Colonic mucosa (tissue), 4 donors: ENCODE data around the gene MTCP1. TPM values are rescaled to one million over a fixed set of nuclear protein-coding genes. Genes with fewer than 3 reads are reported as not detected.
A peak's percentile ranks its signal among the peaks of the same experiment; 100 is the strongest.

Experiments
- DNase-seq: peaks from one replicate; pipeline ENCODE4 v3.0.0-alpha.2; 2020
- H3K27ac ChIP-seq: fragments of 200-600 bp; one replicate; pipeline ENCODE4 v1.8.0; 2021
- H3K27me3 ChIP-seq: fragments of 200-600 bp; one replicate; pipeline ENCODE4 v1.8.0; 2021
- H3K36me3 ChIP-seq: fragments of 200-600 bp; one replicate; pipeline ENCODE4 v1.8.0; 2021
- H3K4me1 ChIP-seq: fragments of 200-600 bp; one replicate; pipeline ENCODE4 v1.8.0; 2021; ENCODE audit warnings: mild to moderate bottlenecking
- H3K4me3 ChIP-seq: fragments of 200-600 bp; one replicate; pipeline ENCODE4 v1.8.0; 2021
- H3K9ac ChIP-seq, 2 donors: one replicate each; pipeline ENCODE4 v1.7.0; 2013; ENCODE audit warnings: control low read depth in 2 of 2, low read depth in 2 of 2, low read length in 2 of 2
- H3K9me3 ChIP-seq: fragments of 200-600 bp; one replicate; pipeline ENCODE4 v1.8.0; 2021
- CTCF ChIP-seq: fragments of 200-600 bp; IDR thresholded peaks from one replicate; pipeline ENCODE4 v1.8.0; 2022; ENCODE audit warnings: antibody characterized with exemption, mild to moderate bottlenecking
- intact Hi-C: fragments of 100-400 bp; cut with DNase I; formaldehyde crosslinking; loops from one replicate; pipeline ENCODE4 v1.14.1; 2022
- total RNA-seq, 2 donors: library from RNA; stranded (reverse); fragmentation: NEBNext Ultra II Directional in 1 of 2; extraction: Animal tissue kit (Norgen Biotek cat#: 25700) in 1 of 2; gene quantifications; one replicate each; pipeline ENCODE4 v1.2.1, GENCODE V29; 2021
- donor health status: healthy.
- donor health status: DM: no; HTN: no; CAD: no.
- donor health status: DM: no; HTN: no; CAD: no.

Gene MTCP1
- total RNA-seq, result 10 to 100 TPM; 12.2 to 15.3 TPM

GRCh38 chrX:155070975-155071693, at the start of gene MTCP1, which contains the start of the genes BRCC3 and CMC4:
TSS of gene MTCP1 (minus strand) at chrX:155071136. CDS start at chrX:155066010, 5,126 bp downstream.
TSS of gene BRCC3 (plus strand) at chrX:155071508. CDS start at chrX:155071528, 20 bp downstream.
TSS of gene CMC4 (minus strand) at chrX:155071136. CDS start at chrX:155064023, 7,113 bp downstream.
- no peaks in the 10 kb centered on the region for H3K27me3 ChIP-seq
- intact Hi-C loops, result no loop called here
- H3K9me3 ChIP-seq, result no peaks in the 10 kb centered on the region
- H3K4me3 ChIP-seq, result peak within 1 kb of the TSS; percentile 53
- H3K27ac ChIP-seq, result peak within 1 kb of the TSS; percentile 78
- H3K9ac ChIP-seq, result peak within 1 kb of the TSS; percentile 75 to 84
- H3K36me3 ChIP-seq, result no peaks in the 10 kb centered on the region
- no peaks in the 10 kb centered on the region for H3K4me1 ChIP-seq
- DNase-seq, result peak; percentile 83
- no peak for TF ChIP-seq CTCF

- intact Hi-C loops, result no loop called here
- no peak for DNase-seq
- no peaks in the 10 kb centered on the region for H3K36me3 ChIP-seq
- H3K9ac ChIP-seq, result no peak overlapping the region
- H3K27ac ChIP-seq, result no peak overlapping the region
- TF ChIP-seq CTCF, result no peak
- no peaks in the 10 kb centered on the region for H3K9me3 ChIP-seq
- no peaks in the 10 kb centered on the region for H3K4me1 ChIP-seq
- no peak overlapping the region for H3K4me3 ChIP-seq
- no peaks in the 10 kb centered on the region for H3K27me3 ChIP-seq
Measured at GRCh38 chrX:155115174-155115819, 44.4 kb upstream of the MTCP1 start.

GRCh38 chrX:155113097-155113496, 42.2 kb upstream of the MTCP1 start:
- Histone ChIP-seq H3K9ac (no peak overlapping the region), H3K9me3 (no peaks in the 10 kb centered on the region), H3K36me3 (no peaks in the 10 kb centered on the region), H3K27ac (no peak overlapping the region), H3K4me3 (no peak overlapping the region), H3K27me3 (no peaks in the 10 kb centered on the region), H3K4me1 (no peaks in the 10 kb centered on the region)
- DNase-seq, result no peak
- intact Hi-C loops, result no loop called here
- no peak for TF ChIP-seq CTCF

- Histone ChIP-seq H3K9ac (no peak overlapping the region), H3K36me3 (no peaks in the 10 kb centered on the region)
Measured at GRCh38 chrX:155112171-155112570, 41.2 kb upstream of the MTCP1 start.

GRCh38 chrX:155108427-155108826, 37.5 kb upstream of the MTCP1 start:
- H3K9me3 ChIP-seq, result no peaks in the 10 kb centered on the region
- no peak for DNase-seq
- intact Hi-C loops, result no loop called here
- no peak overlapping the region for H3K27ac ChIP-seq
- H3K36me3 ChIP-seq, result no peaks in the 10 kb centered on the region
- no peak overlapping the region for H3K4me3 ChIP-seq
- TF ChIP-seq CTCF, result no peak
- H3K4me1 ChIP-seq, result no peaks in the 10 kb centered on the region
- H3K27me3 ChIP-seq, result no peaks in the 10 kb centered on the region
- H3K9ac ChIP-seq, result no peak overlapping the region

More at GRCh38 chrX:155112171-155112570, 41.2 kb upstream of the MTCP1 start:
- TF ChIP-seq CTCF, result no peak
- Histone ChIP-seq H3K9me3 (no peaks in the 10 kb centered on the region), H3K4me3 (no peak overlapping the region), H3K27me3 (no peaks in the 10 kb centered on the region), H3K27ac (no peak overlapping the region), H3K4me1 (no peaks in the 10 kb centered on the region)
- DNase-seq, result no peak
- intact Hi-C loops, result no loop called here
